ENCODE measurements around the gene GRAP2. TPM values are rescaled to one million over a fixed set of nuclear protein-coding genes. Genes with fewer than 3 reads are reported as not detected.

Gene GRAP2
- total and polyA plus RNA-seq, 2 of the 4 experiments (the other 2 are of a cell fraction) = not detected

DNA sequence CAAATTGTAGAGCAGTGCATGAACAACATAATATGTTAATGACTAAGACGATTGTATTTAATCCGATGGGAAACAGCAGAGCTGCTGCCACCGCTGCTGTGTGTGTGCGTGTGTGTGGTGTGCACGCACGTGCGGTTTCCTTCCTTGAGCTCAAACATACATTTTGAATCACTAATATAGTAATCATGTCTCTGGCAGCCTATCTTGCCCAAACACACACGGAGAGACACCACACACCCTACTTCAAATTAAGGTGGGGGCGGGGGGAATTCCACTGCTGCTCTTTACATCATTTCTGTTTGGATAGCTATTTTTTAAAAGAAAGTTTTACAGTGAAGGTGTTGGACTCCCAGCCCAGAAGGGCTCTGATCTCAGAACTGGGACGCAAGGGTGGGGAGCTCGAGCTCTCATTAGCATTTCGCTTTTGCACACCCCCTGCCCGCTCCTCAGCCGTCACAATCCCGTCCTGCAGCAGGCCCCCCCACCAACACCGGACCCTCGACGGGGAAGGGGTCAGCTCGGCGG lies 93.2 kb downstream of the GRAP2 start:
- WGBS, 2 experiments (ENCODE audit: extremely low coverage in 2 of 2, insufficient read length in 1 of 2) = no CpG with 5 or more reads among the region's 20 CpGs
- H3K18ac ChIP-seq (ENCODE audit: low read depth, low read length) = no peak overlapping the region
- no peak overlapping the region for H2AFZ ChIP-seq (replicated peaks; ENCODE audit: low read length, poor library complexity)
- peak; percentile 25 for DNase-seq
- no peaks in the 10 kb centered on the region for H3K36me3 ChIP-seq (ENCODE audit: control insufficient read depth, insufficient read depth, low read length)
- CTCF ChIA-PET = no interaction called here
- H4K20me1 ChIP-seq (ENCODE audit: insufficient read depth, low read length) = no peaks in the 10 kb centered on the region
- H4K91ac ChIP-seq (ENCODE audit: insufficient read depth, low read depth, low read length) = no peak overlapping the region
- dilution Hi-C loops (cut with HindIII; ENCODE audit: low sequenced_read_pairs, unreplicated experiment) (no loop called here), in situ Hi-C loops (cut with MboI; ENCODE audit: low sequenced_read_pairs) (no loop called here), intact Hi-C loops (cut with micrococcal nuclease) (no loop called here)
- H3K79me1 ChIP-seq (ENCODE audit: low read depth in 1 of 2, low read length in 2 of 2) = no peaks in the 10 kb centered on the region
- H4K5ac ChIP-seq (ENCODE audit: low read depth, low read length) = no peak overlapping the region
- H2AK9ac ChIP-seq (replicated peaks; ENCODE audit: low read depth, low read length, poor library complexity) = no peak overlapping the region
- POLR2A ChIA-PET (ENCODE audit: unreplicated experiment) = no interaction called here
- no peak overlapping the region for H2BK15ac ChIP-seq (ENCODE audit: low read depth, low read length)
- H3K9me1 ChIP-seq (ENCODE audit: insufficient read depth, low read length) = no peaks in the 10 kb centered on the region; the same call in 1 of the 2 replicates
- no peak overlapping the region for H3K9ac ChIP-seq (ENCODE audit: low read depth, low read length)
- peak; percentile 77 for TF ChIP-seq BHLHE40 (IDR thresholded peaks at IDR 0.05; ENCODE audit: low read depth, low read length)
- TF ChIP-seq POLR2A (IDR thresholded peaks at IDR 0.05; ENCODE audit: low read depth, low read length) = no peak
- H3K4me3 ChIP-seq (ENCODE audit: insufficient read depth, low read depth, low read length) = no peak overlapping the region
- H3K56ac ChIP-seq (ENCODE audit: extremely low read depth, insufficient read depth, low read length) = no peak overlapping the region
- ATAC-seq (ENCODE audit: low read depth) = no peak
- no peak overlapping the region for H2AK5ac ChIP-seq (ENCODE audit: low read depth, low read length)
- no peak overlapping the region for H4K8ac ChIP-seq (ENCODE audit: low read depth in 2 of 2, low read length in 2 of 2)
- no peak overlapping the region for H3K14ac ChIP-seq (replicated peaks; ENCODE audit: low read depth, low read length)
- no peak overlapping the region for H2BK120ac ChIP-seq (ENCODE audit: low read depth, low read length)
- no peak overlapping the region for H3K27ac ChIP-seq (ENCODE audit: insufficient read depth, low read length)
- H2BK20ac ChIP-seq (ENCODE audit: low read depth, low read length) = no peak overlapping the region
- H3K4ac ChIP-seq (ENCODE audit: low read depth, low read length) = no peak overlapping the region
- H3K9me3 ChIP-seq (ENCODE audit: control insufficient read depth, insufficient read depth, low read length) = no peaks in the 10 kb centered on the region
- H3K23ac ChIP-seq (ENCODE audit: low read depth, low read length) = no peak overlapping the region
- peaks cover 61% of the 10 kb centered on the region for H3K27me3 ChIP-seq (ENCODE audit: control insufficient read depth, insufficient read depth, low read length)
- no peaks in the 10 kb centered on the region for H3K4me1 ChIP-seq (ENCODE audit: control insufficient read depth, insufficient read depth, low read length)
- H2BK5ac ChIP-seq (ENCODE audit: low read depth, low read length, poor library complexity, severe bottlenecking) = no peak overlapping the region
- no peak overlapping the region for H3K4me2 ChIP-seq (ENCODE audit: low read depth, low read length)
- no TSS peak for BruUV-seq (replicated peaks)
